Omental fat pad (tissue), 4 donors: ENCODE results near the gene STK40. TPM values are rescaled to one million over a fixed set of nuclear protein-coding genes. Genes with fewer than 3 reads are reported as not detected.
A peak's percentile ranks its signal among the peaks of the same experiment; 100 is the strongest.

Experiments used
- ATAC-seq: fragments of 150-250 bp; one replicate; pipeline ENCODE4 v1.9.1; 2016; ENCODE audit warnings: mild to moderate bottlenecking, moderate library complexity; ENCODE audit not compliant: low FRiP score
- DNase-seq: peaks from one replicate; pipeline ENCODE4 v3.0.0-alpha.2; 2019; ENCODE audit warnings: low spot score
- total RNA-seq, 4 donors: library from RNA; depleted of rRNA; stranded (reverse); fragments of >200 nt; gene quantifications; one replicate each; pipeline ENCODE4 v1.1.0, GENCODE V29; 2016
- TF ChIP-seq, protein P1 (sequence below), 3 donors: fragments of 450-650 bp; IDR thresholded peaks; one replicate each; pipeline ENCODE4 v1.5.1; 2016 to 2017; ENCODE audit warnings: antibody characterized with exemption in 3 of 3, mild to moderate bottlenecking in 3 of 3, moderate library complexity in 2 of 3

The STK40 gene
- total RNA-seq, 4 donors from 2014 or later: 36.1 to 75.5 (median 47.3) TPM

DNA sequence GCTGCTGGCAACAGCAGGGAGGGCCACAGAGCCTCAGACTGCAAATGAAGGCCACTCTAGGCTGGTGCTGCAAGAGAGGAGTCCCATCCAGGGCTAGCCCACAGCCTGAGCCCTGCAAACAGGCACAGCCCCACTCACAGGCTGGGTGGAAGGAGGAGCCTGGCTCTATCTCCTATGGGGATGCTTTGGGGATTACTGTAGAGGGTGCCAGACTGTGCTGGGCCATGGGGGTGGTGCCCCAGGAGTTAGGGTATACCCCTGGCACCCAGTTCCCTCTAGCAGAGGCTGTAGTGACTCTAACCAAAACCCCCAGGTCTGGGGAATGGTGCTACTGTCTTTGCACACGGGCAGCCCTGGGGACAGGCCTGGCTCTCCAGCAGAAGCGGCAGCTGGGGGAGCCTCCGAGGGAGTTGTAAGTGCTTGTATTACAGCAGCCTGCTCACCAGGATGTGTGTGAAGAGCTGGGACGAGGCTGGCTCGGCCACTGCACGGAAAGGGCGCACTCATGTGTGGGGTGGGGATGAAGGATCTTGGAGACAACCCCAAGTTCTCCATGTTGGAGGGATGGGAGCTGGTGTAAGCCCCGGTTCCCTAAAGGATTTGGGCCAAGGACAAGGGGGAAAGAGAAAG lies 38.9 kb downstream of the STK40 start:
- no peak for DNase-seq
- TF ChIP-seq, protein P1, sequence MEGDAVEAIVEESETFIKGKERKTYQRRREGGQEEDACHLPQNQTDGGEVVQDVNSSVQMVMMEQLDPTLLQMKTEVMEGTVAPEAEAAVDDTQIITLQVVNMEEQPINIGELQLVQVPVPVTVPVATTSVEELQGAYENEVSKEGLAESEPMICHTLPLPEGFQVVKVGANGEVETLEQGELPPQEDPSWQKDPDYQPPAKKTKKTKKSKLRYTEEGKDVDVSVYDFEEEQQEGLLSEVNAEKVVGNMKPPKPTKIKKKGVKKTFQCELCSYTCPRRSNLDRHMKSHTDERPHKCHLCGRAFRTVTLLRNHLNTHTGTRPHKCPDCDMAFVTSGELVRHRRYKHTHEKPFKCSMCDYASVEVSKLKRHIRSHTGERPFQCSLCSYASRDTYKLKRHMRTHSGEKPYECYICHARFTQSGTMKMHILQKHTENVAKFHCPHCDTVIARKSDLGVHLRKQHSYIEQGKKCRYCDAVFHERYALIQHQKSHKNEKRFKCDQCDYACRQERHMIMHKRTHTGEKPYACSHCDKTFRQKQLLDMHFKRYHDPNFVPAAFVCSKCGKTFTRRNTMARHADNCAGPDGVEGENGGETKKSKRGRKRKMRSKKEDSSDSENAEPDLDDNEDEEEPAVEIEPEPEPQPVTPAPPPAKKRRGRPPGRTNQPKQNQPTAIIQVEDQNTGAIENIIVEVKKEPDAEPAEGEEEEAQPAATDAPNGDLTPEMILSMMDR (IDR thresholded peaks at IDR 0.05): no peak
- no peak for ATAC-seq

DNA sequence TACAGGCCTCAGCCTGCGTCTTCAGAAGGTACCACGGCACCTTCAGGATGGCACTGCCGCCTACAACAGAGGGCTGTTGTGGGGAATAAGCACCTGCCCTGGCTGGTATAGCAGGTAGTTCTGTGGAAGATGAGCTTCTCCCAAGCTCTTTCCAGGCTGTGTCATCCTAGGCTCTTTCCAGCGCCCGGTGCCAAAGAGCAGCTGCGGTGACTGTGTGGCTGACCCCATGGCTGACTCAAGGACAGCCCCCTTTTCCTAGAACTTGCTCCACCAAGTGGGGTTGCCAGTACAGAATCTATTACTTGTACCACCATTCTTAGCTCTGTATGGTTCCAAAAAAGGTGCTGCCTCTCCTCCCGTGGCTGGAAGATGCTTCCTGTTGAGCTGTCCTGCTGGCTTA lies 40.4 kb downstream of the STK40 start:
- DNase-seq: no peak
- TF ChIP-seq, protein P1 (IDR thresholded peaks at IDR 0.05): no peak

DNA sequence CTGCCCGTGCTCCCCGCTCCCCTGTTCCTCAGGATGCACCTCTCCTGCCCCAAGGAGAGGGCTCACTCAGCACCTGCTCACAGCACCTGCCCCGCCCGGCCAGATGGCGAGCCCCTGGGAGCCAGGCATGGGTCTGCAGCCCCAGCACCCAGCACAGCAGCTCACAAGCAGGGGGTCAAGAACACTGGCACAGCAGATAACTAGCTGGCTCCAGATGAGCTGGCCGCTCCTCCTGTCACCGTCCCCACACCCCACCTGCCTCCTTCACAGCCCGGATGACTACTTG lies 41.4 kb downstream of the STK40 start:
- no peak for DNase-seq
- no peak for ATAC-seq
- TF ChIP-seq, protein P1 (IDR thresholded peaks at IDR 0.05): no peak

More for the DNA sequence above, 40.4 kb downstream of the STK40 start:
- ATAC-seq: no peak

DNA sequence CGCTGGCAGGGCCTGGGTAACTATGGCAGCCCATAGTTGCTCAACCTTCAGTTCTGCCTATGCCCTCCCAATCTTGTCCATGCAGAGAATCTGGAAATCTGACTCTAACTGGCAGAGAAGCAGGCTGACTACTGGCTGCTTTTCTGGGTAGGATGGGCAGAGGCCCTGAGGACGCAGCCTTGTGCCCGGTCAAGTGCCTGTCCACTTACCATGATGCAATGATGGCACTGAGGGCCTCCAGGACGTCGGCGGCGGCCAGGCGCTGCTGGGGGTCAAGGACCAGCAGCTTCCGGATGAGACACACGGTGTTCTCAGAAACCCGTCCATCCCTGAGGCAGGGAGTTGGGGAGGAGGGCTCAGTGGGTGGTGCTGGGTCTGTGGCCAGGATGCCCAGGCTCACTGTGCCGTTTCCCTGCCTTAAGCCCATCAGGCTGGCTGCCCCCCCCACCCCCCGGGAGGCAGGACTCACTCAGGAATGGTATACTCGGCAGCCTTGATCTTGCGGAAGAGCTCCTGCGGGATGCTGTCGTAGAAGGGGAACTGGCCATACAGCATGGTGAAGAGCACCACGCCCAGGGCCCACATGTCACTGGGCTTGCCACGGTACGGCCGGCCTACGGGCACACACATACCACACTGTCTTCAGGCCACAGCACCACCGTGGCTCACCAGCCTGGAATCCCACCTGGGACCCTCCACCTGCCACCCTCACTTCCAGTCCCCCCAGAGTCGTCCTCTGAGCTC lies 41.9 kb downstream of the STK40 start:
- ATAC-seq (no peak), DNase-seq (no peak)
- TF ChIP-seq, protein P1 (IDR thresholded peaks at IDR 0.05): no peak

DNA sequence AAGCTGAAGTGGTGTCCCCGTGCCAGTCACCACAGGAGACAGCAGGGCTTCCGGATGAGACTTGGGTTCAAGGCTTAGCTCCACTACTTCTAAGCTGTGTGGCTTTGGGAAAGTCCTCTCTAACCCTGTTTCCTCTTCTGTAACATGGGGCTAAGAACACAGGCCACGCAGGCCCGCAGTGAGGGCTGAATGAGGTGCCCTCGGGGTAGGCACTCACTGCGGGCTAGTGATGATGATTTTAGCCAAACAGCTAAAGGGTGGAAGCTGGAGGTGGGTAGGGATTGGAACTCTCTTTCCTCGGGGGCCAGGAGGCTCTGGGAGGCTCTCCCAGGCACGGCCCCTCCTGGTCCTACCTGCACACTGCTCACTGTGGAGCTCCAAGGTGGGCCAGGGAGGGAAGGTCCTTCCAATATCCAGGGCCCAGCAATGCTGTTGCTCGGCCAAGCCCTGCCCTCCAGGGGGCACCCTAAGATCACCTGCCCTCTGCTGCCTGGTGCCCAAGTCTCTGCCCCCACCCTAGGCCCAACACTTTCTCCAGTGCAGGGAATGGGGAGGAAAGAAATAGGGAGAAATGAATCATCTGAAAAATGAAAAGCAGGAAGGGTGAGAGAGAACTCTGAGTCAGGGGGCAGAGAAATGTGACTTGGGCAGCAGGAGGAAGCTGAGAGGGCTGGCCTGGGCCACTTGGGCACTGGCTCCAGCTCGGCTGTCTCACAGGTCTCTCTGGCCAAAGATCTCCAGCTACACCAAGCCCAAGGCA lies 43.1 kb downstream of the STK40 start:
- peak; percentile 73 for ATAC-seq
- DNase-seq: no peak
- TF ChIP-seq, protein P1 (IDR thresholded peaks at IDR 0.05): no peak

DNA sequence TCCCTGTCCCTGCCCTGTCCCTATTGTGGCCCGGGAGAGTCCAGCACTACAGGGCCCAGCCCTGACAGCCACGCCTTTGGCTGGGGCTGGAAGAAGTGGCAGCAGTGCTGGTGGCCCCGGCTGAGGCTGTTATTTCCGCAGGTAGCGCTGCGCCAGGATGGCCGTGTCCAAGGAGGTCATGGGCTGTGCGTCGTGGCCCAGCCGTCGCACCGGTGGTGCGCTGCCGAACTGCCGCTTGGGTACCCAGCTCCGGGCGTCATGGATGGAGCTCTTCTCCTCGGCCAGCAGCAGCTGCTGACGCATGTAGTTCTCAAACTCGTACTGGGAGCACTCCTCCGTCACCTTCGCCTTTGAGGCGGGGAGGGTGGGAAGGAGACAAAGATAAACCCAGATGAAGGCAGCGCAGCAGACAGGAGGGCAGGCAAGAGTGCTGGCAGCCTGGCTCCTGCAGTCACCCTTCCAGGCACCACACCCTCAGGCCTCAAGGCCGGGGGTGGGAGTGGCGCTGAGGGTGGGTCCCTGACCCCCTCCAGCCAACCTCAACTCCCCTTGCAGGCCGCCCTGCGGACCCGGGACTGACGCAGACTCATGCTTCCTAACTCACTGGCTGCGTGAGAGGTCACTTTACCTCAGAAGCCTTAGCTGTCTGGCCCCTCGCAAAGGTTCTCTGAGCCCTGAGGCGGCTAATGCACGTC lies 44.0 kb downstream of the STK40 start:
- ATAC-seq (no peak), DNase-seq (no peak)
- TF ChIP-seq, protein P1 (IDR thresholded peaks at IDR 0.05): no peak
